Liver (tissue), 9 donors: ENCODE measurements around the gene CCDC136. TPM values are rescaled to one million over a fixed set of nuclear protein-coding genes. Genes with fewer than 3 reads are reported as not detected.

Experiments used
- DNase-seq: peaks from one replicate; pipeline ENCODE4 v3.0.0-alpha.2; 2017; ENCODE audit warnings: low spot score
- H3K27ac ChIP-seq, 2 donors: one replicate each; pipeline ENCODE4 v1.7.0; 2013; ENCODE audit warnings: inconsistent platforms in 2 of 2, low read length in 2 of 2, control low read depth in 1 of 2, low read depth in 1 of 2, mild to moderate bottlenecking in 1 of 2
- H3K27me3 ChIP-seq, 4 donors: one replicate each; pipeline versions ENCODE4 v1.6.1 to v1.7.0; 2013; ENCODE audit warnings: low read length in 3 of 4, inconsistent platforms in 1 of 4, mild to moderate bottlenecking in 1 of 4, moderate library complexity in 1 of 4; ENCODE audit not compliant: control insufficient read depth in 4 of 4, insufficient read depth in 4 of 4
- H3K36me3 ChIP-seq, 4 donors: one replicate each; pipeline versions ENCODE4 v1.6.1 to v1.7.0; 2013; ENCODE audit warnings: low read length in 3 of 4, mild to moderate bottlenecking in 3 of 4, low read depth in 1 of 4, moderate library complexity in 1 of 4; ENCODE audit not compliant: control insufficient read depth in 4 of 4, insufficient read depth in 3 of 4
- H3K4me1 ChIP-seq, 4 donors: one replicate each; pipeline versions ENCODE4 v1.6.1 to v1.7.0; 2013; ENCODE audit warnings: low read length in 3 of 4, mild to moderate bottlenecking in 3 of 4, moderate library complexity in 1 of 4; ENCODE audit not compliant: control insufficient read depth in 4 of 4, insufficient read depth in 4 of 4
- H3K4me3 ChIP-seq, 3 donors: one replicate each; pipeline versions ENCODE4 v1.6.1 to v1.7.0; 2013; ENCODE audit warnings: low read length in 3 of 3, control low read depth in 1 of 3, low read depth in 1 of 3, mild to moderate bottlenecking in 1 of 3
- H3K9ac ChIP-seq, 2 donors: one replicate each; pipeline ENCODE4 v1.7.0; 2013; ENCODE audit warnings: low read length in 2 of 2, mild to moderate bottlenecking in 2 of 2, moderate library complexity in 2 of 2, control low read depth in 1 of 2, low read depth in 1 of 2
- H3K9me3 ChIP-seq, 4 donors: one replicate each; pipeline versions ENCODE4 v1.6.1 to v1.7.0; 2013; ENCODE audit warnings: low read length in 3 of 4; ENCODE audit not compliant: control insufficient read depth in 4 of 4
- ATF3 ChIP-seq: IDR thresholded peaks from 2 replicates; pipeline ENCODE4 v1.6.1; 2016; ENCODE audit warnings: antibody characterized with exemption
- EGR1 ChIP-seq, 2 donors: IDR thresholded peaks; 2 replicates each; pipeline ENCODE4 v1.6.1; 2016 to 2018; ENCODE audit warnings: antibody characterized with exemption in 2 of 2, low read depth in 2 of 2
- FOXA1 ChIP-seq: IDR thresholded peaks from 2 replicates; pipeline ENCODE4 v1.6.1; 2016; ENCODE audit warnings: antibody characterized with exemption
- FOXA2 ChIP-seq: IDR thresholded peaks from 2 replicates; pipeline ENCODE4 v1.6.1; 2016; ENCODE audit warnings: antibody characterized with exemption
- GABPA ChIP-seq, 2 donors: IDR thresholded peaks in 1 of 2; conservative IDR thresholded peaks in 1 of 2; 2 replicates each; pipeline ENCODE4 v1.6.1; 2016; ENCODE audit warnings: antibody characterized with exemption in 2 of 2, mild to moderate bottlenecking in 1 of 2, moderate library complexity in 1 of 2
- HNF4A ChIP-seq, 2 donors: conservative IDR thresholded peaks; 2 replicates each; pipeline ENCODE4 v1.6.1; 2016; ENCODE audit warnings: antibody characterized with exemption in 2 of 2, mild to moderate bottlenecking in 2 of 2
- JUND ChIP-seq, 2 donors: IDR thresholded peaks; 2 replicates each; pipeline ENCODE4 v1.6.1; 2016; ENCODE audit warnings: antibody characterized with exemption in 2 of 2
- RAD21 ChIP-seq, 2 donors: IDR thresholded peaks; 2 replicates each; pipeline ENCODE4 v1.6.1; 2016; ENCODE audit warnings: antibody characterized with exemption in 2 of 2, mild to moderate bottlenecking in 2 of 2
- RXRA ChIP-seq, 2 donors: IDR thresholded peaks; 2 replicates each; pipeline ENCODE4 v1.6.1; 2017 to 2018; ENCODE audit warnings: antibody characterized with exemption in 2 of 2, mild to moderate bottlenecking in 1 of 2
- SP1 ChIP-seq: IDR thresholded peaks from 2 replicates; pipeline ENCODE4 v1.6.1; 2018; ENCODE audit warnings: antibody characterized with exemption, mild to moderate bottlenecking
- YY1 ChIP-seq: IDR thresholded peaks from 2 replicates; pipeline ENCODE4 v1.6.1; 2016; ENCODE audit warnings: antibody characterized with exemption, mild to moderate bottlenecking
- WGBS: extraction: QIAGEN DNeasy Blood & Tissue Kit; methylation state at CpG from one replicate; pipeline ENCODE4 v1.1.7; 2013; 5-methylcytosine and 5-hydroxymethylcytosine counted together
- polyA plus RNA-seq, 2 donors: library from polyadenylated mRNA; stranded (reverse) in 1 of 2; unstranded in 1 of 2; fragments of 200-250 nt in 1 of 2; fragments of >200 nt in 1 of 2; fragmentation: Nextera tagmentation in 1 of 2; extraction: Ambion mirVana in 1 of 2; gene quantifications; one replicate each; pipeline versions ENCODE4 v1.2.1 to v1.2.3, GENCODE V29; 2013 to 2015
- total RNA-seq, 2 donors: library from RNA; depleted of rRNA; stranded (reverse); fragments of >200 nt; gene quantifications; one replicate each; pipeline ENCODE4 v1.2.3, GENCODE V29; 2014
- TF ChIP-seq, protein P1 (sequence below): IDR thresholded peaks from 2 replicates; pipeline ENCODE4 v1.6.1; 2016; ENCODE audit warnings: antibody characterized with exemption
- TF ChIP-seq, protein P2 (sequence below): IDR thresholded peaks from 2 replicates; pipeline ENCODE4 v1.6.1; 2016; ENCODE audit warnings: antibody characterized with exemption, mild to moderate bottlenecking
- donor health status: healthy.
- donor health status: healthy.
- donor health status: healthy.
- donor health status: healthy.
- donor health status: healthy.

CCDC136 gene
- total and polyA plus RNA-seq, 4 donors, result 0.09 to 0.59 (median 0.22) TPM

GRCh38 chr7:128743112-128743772 is 48.5 kb upstream of the CCDC136 start:
- Histone ChIP-seq H3K4me3 (no peak overlapping the region), H3K27ac (no peak overlapping the region), H3K9me3 (no peaks in the 10 kb centered on the region), H3K4me1 (peaks cover 6 to 29% (median 18%) of the 10 kb centered on the region in 4 donors), H3K36me3 (peaks cover 0 to 2% (median 0%) of the 10 kb centered on the region in 4 donors), H3K27me3 (no peaks in the 10 kb centered on the region), H3K9ac (no peak overlapping the region)
- no peak for DNase-seq
- 94% methylated on average over 7 of the region's 7 CpGs for WGBS
- TF ChIP-seq, protein P1, sequence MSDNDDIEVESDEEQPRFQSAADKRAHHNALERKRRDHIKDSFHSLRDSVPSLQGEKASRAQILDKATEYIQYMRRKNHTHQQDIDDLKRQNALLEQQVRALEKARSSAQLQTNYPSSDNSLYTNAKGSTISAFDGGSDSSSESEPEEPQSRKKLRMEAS, result no peak
- no peak for TF ChIP-seq JUND (IDR thresholded peaks at IDR 0.05)
- no peak for TF ChIP-seq GABPA (IDR thresholded peaks at IDR 0.05 in 1 of 2, conservative IDR thresholded peaks at IDR 0.05 in 1 of 2)
- no peak for TF ChIP-seq FOXA1
- no peak for TF ChIP-seq SP1
- no peak for TF ChIP-seq ATF3
- no peak for TF ChIP-seq FOXA2
- no peak for TF ChIP-seq HNF4A (conservative IDR thresholded peaks at IDR 0.05)
- no peak for TF ChIP-seq EGR1 (IDR thresholded peaks at IDR 0.05; ENCODE audit: low read depth in 2 of 2)

DNA sequence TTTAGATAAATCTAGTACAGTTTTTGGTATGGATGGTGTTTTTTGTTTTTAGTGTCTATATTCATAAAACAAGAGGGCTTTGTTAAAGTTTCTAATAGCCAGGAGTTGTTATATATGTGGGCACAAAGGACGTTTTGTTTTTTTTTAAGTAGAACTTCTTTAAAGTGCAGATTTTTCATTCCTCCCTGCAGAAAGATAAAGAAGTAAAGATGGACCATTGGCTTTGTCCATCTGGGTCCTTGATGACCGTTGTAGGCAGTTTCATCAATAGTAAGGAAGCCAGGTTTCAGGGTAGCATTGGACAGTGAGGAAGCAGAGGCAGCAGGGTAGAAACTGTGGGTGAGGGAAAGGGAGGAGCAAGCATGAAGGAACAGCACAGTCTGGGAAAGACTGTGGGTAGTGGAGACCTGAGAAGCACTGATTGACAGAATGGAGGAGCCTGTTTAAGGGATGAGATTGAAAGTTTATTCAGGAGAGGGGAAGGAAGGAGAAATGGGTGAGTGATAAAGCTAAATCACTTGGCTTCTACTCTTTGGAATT is 47.3 kb upstream of the CCDC136 start:
- TF ChIP-seq, protein P1, result no peak
- TF ChIP-seq RAD21 (IDR thresholded peaks at IDR 0.05) (no peak), FOXA2 (no peak), YY1 (no peak), RXRA (IDR thresholded peaks at IDR 0.05) (no peak), EGR1 (IDR thresholded peaks at IDR 0.05; ENCODE audit: low read depth in 2 of 2) (no peak), GABPA (IDR thresholded peaks at IDR 0.05 in 1 of 2, conservative IDR thresholded peaks at IDR 0.05 in 1 of 2) (no peak), HNF4A (conservative IDR thresholded peaks at IDR 0.05) (no peak)
- TF ChIP-seq, protein P2, sequence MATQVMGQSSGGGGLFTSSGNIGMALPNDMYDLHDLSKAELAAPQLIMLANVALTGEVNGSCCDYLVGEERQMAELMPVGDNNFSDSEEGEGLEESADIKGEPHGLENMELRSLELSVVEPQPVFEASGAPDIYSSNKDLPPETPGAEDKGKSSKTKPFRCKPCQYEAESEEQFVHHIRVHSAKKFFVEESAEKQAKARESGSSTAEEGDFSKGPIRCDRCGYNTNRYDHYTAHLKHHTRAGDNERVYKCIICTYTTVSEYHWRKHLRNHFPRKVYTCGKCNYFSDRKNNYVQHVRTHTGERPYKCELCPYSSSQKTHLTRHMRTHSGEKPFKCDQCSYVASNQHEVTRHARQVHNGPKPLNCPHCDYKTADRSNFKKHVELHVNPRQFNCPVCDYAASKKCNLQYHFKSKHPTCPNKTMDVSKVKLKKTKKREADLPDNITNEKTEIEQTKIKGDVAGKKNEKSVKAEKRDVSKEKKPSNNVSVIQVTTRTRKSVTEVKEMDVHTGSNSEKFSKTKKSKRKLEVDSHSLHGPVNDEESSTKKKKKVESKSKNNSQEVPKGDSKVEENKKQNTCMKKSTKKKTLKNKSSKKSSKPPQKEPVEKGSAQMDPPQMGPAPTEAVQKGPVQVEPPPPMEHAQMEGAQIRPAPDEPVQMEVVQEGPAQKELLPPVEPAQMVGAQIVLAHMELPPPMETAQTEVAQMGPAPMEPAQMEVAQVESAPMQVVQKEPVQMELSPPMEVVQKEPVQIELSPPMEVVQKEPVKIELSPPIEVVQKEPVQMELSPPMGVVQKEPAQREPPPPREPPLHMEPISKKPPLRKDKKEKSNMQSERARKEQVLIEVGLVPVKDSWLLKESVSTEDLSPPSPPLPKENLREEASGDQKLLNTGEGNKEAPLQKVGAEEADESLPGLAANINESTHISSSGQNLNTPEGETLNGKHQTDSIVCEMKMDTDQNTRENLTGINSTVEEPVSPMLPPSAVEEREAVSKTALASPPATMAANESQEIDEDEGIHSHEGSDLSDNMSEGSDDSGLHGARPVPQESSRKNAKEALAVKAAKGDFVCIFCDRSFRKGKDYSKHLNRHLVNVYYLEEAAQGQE, result no peak
- Histone ChIP-seq H3K36me3 (peaks cover 1 to 11% (median 9%) of the 10 kb centered on the region in 4 donors), H3K4me1 (peaks cover 6 to 24% (median 16%) of the 10 kb centered on the region in 4 donors), H3K27me3 (no peaks in the 10 kb centered on the region), H3K27ac (no peak overlapping the region), H3K9ac (no peak overlapping the region), H3K4me3 (no peak overlapping the region), H3K9me3 (no peaks in the 10 kb centered on the region)
- no peak for DNase-seq
- 76% methylated on average over 2 of the region's 2 CpGs for WGBS
